GM12891 (cell line): ENCODE data around the gene SLC22A17.

Source experiments
- PAX5 ChIP-seq: IDR thresholded peaks from 2 replicates; pipeline ENCODE4 v1.6.1; 2011; ENCODE audit warnings: low read length, moderate library complexity, mild to moderate bottlenecking; ENCODE audit not compliant: insufficient read depth, severe bottlenecking
- POLR2A ChIP-seq: IDR thresholded peaks from 2 replicates; pipeline ENCODE4 v1.6.1; 2011; ENCODE audit warnings: low read depth, low read length, control low read depth
- POLR2AphosphoS5 ChIP-seq: IDR thresholded peaks from 2 replicates; pipeline ENCODE4 v1.6.1; 2011; ENCODE audit warnings: low read depth, low read length, control low read depth
- POU2F2 ChIP-seq: IDR thresholded peaks from 2 replicates; pipeline ENCODE4 v1.6.1; 2011; ENCODE audit warnings: low read depth, mild to moderate bottlenecking, control low read depth, low read length, moderate library complexity

DNA sequence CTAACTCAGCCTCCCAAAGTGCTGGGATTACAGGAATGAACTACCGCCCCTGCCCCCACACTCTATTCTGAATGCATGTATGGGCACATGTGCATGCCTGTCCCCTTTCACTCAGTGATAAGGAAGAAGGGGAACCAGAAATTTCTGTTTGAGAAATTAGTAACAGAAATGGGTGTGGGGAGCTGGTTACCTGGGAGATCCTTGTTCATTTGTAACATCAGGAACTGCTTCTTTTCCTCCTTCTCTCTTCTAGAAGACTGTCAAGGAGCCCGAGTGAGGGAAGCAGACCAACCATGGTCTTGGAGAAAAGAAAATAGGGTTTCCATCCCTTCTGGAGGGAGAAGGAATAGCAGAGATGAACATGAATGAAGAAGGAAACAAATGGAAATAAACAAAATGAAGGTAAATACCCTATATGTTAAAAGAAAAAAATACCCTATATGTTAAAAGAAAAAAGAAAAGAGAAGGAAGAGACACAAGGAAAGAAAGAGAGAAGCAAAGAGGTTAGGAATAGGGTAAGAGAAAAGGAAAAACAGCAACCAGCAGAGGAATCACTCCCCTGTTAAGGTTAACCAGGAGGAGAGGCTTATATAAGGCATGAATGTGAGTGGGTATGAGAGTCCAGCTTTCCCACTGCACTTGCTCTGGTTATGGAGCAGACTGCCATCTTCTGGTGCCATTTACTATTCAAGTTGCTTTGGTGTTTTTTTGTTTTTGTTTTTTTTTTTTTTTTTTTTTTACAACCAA is 53.3 kb downstream of the SLC22A17 start:
- no peak for TF ChIP-seq POLR2AphosphoS5
- no peak for TF ChIP-seq POLR2A
- no peak for TF ChIP-seq POU2F2
- no peak for TF ChIP-seq PAX5
